ENCODE data around the gene LRIT3. TPM values are rescaled to one million over a fixed set of nuclear protein-coding genes. Genes with fewer than 3 reads are reported as not detected.

The LRIT3 gene, protein sequence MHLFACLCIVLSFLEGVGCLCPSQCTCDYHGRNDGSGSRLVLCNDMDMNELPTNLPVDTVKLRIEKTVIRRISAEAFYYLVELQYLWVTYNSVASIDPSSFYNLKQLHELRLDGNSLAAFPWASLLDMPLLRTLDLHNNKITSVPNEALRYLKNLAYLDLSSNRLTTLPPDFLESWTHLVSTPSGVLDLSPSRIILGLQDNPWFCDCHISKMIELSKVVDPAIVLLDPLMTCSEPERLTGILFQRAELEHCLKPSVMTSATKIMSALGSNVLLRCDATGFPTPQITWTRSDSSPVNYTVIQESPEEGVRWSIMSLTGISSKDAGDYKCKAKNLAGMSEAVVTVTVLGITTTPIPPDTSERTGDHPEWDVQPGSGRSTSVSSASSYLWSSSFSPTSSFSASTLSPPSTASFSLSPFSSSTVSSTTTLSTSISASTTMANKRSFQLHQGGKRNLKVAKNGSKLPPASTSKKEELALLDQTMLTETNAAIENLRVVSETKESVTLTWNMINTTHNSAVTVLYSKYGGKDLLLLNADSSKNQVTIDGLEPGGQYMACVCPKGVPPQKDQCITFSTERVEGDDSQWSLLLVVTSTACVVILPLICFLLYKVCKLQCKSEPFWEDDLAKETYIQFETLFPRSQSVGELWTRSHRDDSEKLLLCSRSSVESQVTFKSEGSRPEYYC
- total RNA-seq (2021) (0.26 and 0.33 TPM in 2 replicates), Bru-seq, nascent RNA (percentile 38 among the genes with signal in this experiment), BruChase-seq, experiment 1, labeled RNA remaining after a 2-hour chase (percentile 38 among the genes with signal in this experiment), BruChase-seq, experiment 2, labeled RNA remaining after a 6-hour chase (percentile 31 among the genes with signal in this experiment)
- long read RNA-seq, result 0 reads

DNA sequence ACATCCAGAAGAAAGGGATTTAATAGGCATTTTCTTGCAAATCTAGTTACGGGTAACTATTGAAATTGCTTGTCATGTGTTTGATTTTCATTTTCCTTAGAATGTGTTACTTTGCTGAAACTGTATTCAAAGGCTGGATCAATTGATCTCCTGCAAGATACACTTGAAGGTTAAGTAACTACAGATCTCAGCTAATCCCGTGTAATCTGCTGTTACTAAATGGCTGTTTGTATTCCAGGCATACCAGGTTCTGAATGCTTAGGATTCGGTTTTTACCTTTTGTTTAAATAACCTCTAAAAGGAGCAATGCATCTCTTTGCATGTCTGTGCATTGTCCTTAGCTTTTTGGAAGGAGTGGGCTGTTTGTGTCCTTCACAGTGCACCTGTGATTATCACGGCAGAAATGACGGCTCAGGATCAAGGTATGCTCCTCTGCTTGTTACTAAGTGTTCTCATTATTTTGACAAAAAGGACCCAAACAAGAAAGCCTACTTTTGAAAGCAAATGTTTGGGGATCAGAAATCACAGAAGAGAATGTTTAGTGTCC is at the start of gene LRIT3:
TSS of gene LRIT3 (plus strand) at position 212 of the 547 bp plus-strand sequence. CDS start at position 307, 95 bp downstream.
- no peak for DNase-seq (ENCODE audit: low spot score)
- Histone ChIP-seq H3K27me3 (replicated peaks; ENCODE audit: insufficient read depth, low read depth, low read length, poor library complexity) (no peaks in the 10 kb centered on the region), H3K36me3 (ENCODE audit: insufficient read depth, low read length, poor library complexity, severe bottlenecking) (no peaks in the 10 kb centered on the region), H3K4me1 (ENCODE audit: insufficient read depth, low read length, poor library complexity, severe bottlenecking) (peaks cover 3% of the 10 kb centered on the region), H3K27ac (ENCODE audit: low read depth, low read length, poor library complexity, severe bottlenecking) (no peak within 1 kb of the TSS), H3K9me3 (ENCODE audit: low read depth, low read length, poor library complexity, severe bottlenecking) (no peaks in the 10 kb centered on the region), H3K4me3 (ENCODE audit: low read depth, low read length, poor library complexity, severe bottlenecking) (no peak within 1 kb of the TSS)
- BruUV-seq (replicated peaks), result no TSS peak
- intact Hi-C loops (cut with micrococcal nuclease; ENCODE audit: unreplicated experiment), result no loop called here
- ChIA-PET CTCF (no interaction called here), POLR2A (ENCODE audit: low non-redundant PET) (no interaction called here)
- TF ChIP-seq EZH2 (IDR thresholded peaks at IDR 0.05; ENCODE audit: borderline replicate concordance, low read depth, low read length, poor library complexity, severe bottlenecking), result no peak
- TF ChIP-seq, protein P1, sequence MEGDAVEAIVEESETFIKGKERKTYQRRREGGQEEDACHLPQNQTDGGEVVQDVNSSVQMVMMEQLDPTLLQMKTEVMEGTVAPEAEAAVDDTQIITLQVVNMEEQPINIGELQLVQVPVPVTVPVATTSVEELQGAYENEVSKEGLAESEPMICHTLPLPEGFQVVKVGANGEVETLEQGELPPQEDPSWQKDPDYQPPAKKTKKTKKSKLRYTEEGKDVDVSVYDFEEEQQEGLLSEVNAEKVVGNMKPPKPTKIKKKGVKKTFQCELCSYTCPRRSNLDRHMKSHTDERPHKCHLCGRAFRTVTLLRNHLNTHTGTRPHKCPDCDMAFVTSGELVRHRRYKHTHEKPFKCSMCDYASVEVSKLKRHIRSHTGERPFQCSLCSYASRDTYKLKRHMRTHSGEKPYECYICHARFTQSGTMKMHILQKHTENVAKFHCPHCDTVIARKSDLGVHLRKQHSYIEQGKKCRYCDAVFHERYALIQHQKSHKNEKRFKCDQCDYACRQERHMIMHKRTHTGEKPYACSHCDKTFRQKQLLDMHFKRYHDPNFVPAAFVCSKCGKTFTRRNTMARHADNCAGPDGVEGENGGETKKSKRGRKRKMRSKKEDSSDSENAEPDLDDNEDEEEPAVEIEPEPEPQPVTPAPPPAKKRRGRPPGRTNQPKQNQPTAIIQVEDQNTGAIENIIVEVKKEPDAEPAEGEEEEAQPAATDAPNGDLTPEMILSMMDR (conservative IDR thresholded peaks at IDR 0.05; ENCODE audit: low read depth, low read length), result no peak

DNA sequence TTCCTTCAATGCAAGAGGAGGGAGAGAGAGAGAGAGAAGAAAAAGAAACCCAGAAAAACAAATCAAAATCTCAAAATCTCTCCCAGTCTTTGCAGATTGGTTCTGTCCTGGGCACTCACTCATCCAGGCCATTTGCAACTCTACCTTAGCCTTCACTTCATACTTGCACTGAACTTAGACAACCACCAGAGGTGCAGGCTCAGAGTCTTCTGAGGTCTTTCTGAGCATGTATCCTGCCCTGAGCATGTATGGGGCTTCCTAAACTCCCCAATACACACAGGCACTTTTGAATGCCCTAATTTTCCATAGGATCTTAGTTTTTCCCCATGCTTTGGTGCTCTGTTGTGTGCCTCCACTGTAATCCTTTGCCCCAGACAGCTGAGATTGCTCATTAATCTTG is 49.0 kb upstream of the LRIT3 start:
- ChIA-PET POLR2A (ENCODE audit: low non-redundant PET) (no interaction called here), CTCF (no interaction called here)
- no TSS peak for BruUV-seq (replicated peaks)
- no peak for TF ChIP-seq EZH2 (IDR thresholded peaks at IDR 0.05; ENCODE audit: borderline replicate concordance, low read depth, low read length, poor library complexity, severe bottlenecking)
- TF ChIP-seq, protein P1 (conservative IDR thresholded peaks at IDR 0.05; ENCODE audit: low read depth, low read length), result no peak
- H3K9me3 ChIP-seq (ENCODE audit: low read depth, low read length, poor library complexity, severe bottlenecking), result no peaks in the 10 kb centered on the region
- H3K27ac ChIP-seq (ENCODE audit: low read depth, low read length, poor library complexity, severe bottlenecking), result no peak overlapping the region
- no peak for DNase-seq (ENCODE audit: low spot score)
- no peaks in the 10 kb centered on the region for H3K27me3 ChIP-seq (replicated peaks; ENCODE audit: insufficient read depth, low read depth, low read length, poor library complexity)
- intact Hi-C loops (cut with micrococcal nuclease; ENCODE audit: unreplicated experiment), result no loop called here
- peaks cover 3% of the 10 kb centered on the region for H3K4me1 ChIP-seq (ENCODE audit: insufficient read depth, low read length, poor library complexity, severe bottlenecking)
- no peak overlapping the region for H3K4me3 ChIP-seq (ENCODE audit: low read depth, low read length, poor library complexity, severe bottlenecking)
- H3K36me3 ChIP-seq (ENCODE audit: insufficient read depth, low read length, poor library complexity, severe bottlenecking), result no peaks in the 10 kb centered on the region

DNA sequence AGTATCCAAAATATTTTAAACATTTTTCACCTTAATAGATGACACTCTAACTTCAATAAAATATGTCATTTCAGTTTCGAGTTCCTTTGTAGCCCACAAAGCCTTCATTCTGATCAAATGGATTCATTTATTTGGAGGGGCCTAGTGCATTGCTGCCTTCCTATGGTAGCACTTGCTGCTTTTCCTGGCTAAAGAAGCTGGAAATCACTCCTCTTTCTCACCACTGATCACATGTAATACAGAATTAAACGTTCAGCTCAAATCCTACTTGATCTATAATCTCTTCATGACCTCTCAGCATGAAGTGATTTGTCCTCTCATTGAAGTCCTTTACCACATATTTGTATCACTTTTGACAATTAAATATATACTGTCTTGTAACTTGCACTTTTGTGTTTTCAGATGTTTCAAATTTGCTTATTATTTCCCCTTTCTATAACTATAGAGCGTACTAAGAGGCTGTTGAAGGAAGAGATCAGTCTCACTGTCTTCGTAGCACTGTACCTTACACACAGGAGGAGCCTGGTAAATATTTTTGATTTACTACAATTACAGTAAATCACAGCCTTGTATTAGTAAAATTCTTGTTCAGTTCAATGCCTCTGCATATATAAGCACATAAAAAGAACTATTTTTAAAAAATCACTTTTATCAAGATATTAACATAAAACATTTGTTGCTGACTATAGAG is 46.7 kb upstream of the LRIT3 start:
- Histone ChIP-seq H3K27me3 (replicated peaks; ENCODE audit: insufficient read depth, low read depth, low read length, poor library complexity) (no peaks in the 10 kb centered on the region), H3K27ac (ENCODE audit: low read depth, low read length, poor library complexity, severe bottlenecking) (no peak overlapping the region), H3K9me3 (ENCODE audit: low read depth, low read length, poor library complexity, severe bottlenecking) (no peaks in the 10 kb centered on the region), H3K4me1 (ENCODE audit: insufficient read depth, low read length, poor library complexity, severe bottlenecking) (peaks cover 3% of the 10 kb centered on the region), H3K4me3 (ENCODE audit: low read depth, low read length, poor library complexity, severe bottlenecking) (no peak overlapping the region), H3K36me3 (ENCODE audit: insufficient read depth, low read length, poor library complexity, severe bottlenecking) (no peaks in the 10 kb centered on the region)
- intact Hi-C loops (cut with micrococcal nuclease; ENCODE audit: unreplicated experiment), result loop anchor here (5.0 kb wide), 1 partner anchor 229 kb away; no protein-coding TSS in a partner anchor
- TF ChIP-seq, protein P1 (conservative IDR thresholded peaks at IDR 0.05; ENCODE audit: low read depth, low read length), result no peak
- no peak for TF ChIP-seq EZH2 (IDR thresholded peaks at IDR 0.05; ENCODE audit: borderline replicate concordance, low read depth, low read length, poor library complexity, severe bottlenecking)
- no peak for DNase-seq (ENCODE audit: low spot score)
- ChIA-PET CTCF (interaction anchor here (1.1 kb wide), 1 partner anchor 374 kb away, joined by 3 read pairs; no protein-coding TSS in a partner anchor), POLR2A (ENCODE audit: low non-redundant PET) (no interaction called here)
- no TSS peak for BruUV-seq (replicated peaks)
